GM23338 (cell line): ENCODE measurements around the gene MT1H. TPM values are rescaled to one million over a fixed set of nuclear protein-coding genes. Genes with fewer than 3 reads are reported as not detected.

Source experiments
- ATAC-seq: fragments of 200-7000 bp; cut with Tn5 transposase; 3 replicates; pipeline ENCODE4 v1.9.1; 2020
- DNase-seq: peaks from one replicate; pipeline ENCODE4 v3.0.0-alpha.2; 2015; ENCODE audit warnings: low spot score
- H2AFZ ChIP-seq: fragments of 200-600 bp; sonication (generic); 2 replicates; pipeline ENCODE4 v1.8.0; 2016; ENCODE audit warnings: antibody characterized with exemption, mild to moderate bottlenecking, moderate library complexity
- H3F3A ChIP-seq: fragments of 200-600 bp; sonication (generic); replicated peaks from 2 replicates; pipeline ENCODE4 v1.8.0; 2017; ENCODE audit warnings: antibody characterized with exemption, mixed run types, low read depth
- H3K27ac ChIP-seq: fragments of 200-600 bp; sonication (generic); 2 replicates; pipeline ENCODE4 v1.6.1; 2016; ENCODE audit warnings: low read depth
- H3K27me3 ChIP-seq: fragments of 200-600 bp; sonication (generic); 2 replicates; pipeline ENCODE4 v1.8.0; 2016; ENCODE audit warnings: mild to moderate bottlenecking, mixed run types, moderate library complexity; ENCODE audit not compliant: insufficient read depth
- H3K36me3 ChIP-seq: fragments of 200-600 bp; sonication (generic); 2 replicates; pipeline ENCODE4 v1.8.0; 2016; ENCODE audit warnings: mild to moderate bottlenecking; ENCODE audit not compliant: insufficient read depth
- H3K4me1 ChIP-seq: fragments of 200-600 bp; sonication (generic); 2 replicates; pipeline ENCODE4 v1.8.0; 2016; ENCODE audit warnings: mild to moderate bottlenecking, moderate library complexity; ENCODE audit not compliant: insufficient read depth
- H3K4me2 ChIP-seq: fragments of 200-600 bp; sonication (generic); 2 replicates; pipeline ENCODE4 v1.7.1; 2017; ENCODE audit warnings: mixed run types
- H3K4me3 ChIP-seq: fragments of 200-600 bp; sonication (generic); 2 replicates; pipeline ENCODE4 v1.6.1; 2016; ENCODE audit warnings: mixed run types
- H3K79me2 ChIP-seq: fragments of 200-600 bp; sonication (generic); replicated peaks from 2 replicates; pipeline ENCODE4 v1.8.0; 2017; ENCODE audit warnings: mild to moderate bottlenecking; ENCODE audit not compliant: insufficient read depth
- H3K9me2 ChIP-seq: fragments of 200-600 bp; sonication (generic); 2 replicates; pipeline ENCODE4 v1.8.0; 2017; ENCODE audit not compliant: insufficient read depth
- H4K20me1 ChIP-seq: fragments of 200-600 bp; sonication (generic); replicated peaks from 2 replicates; pipeline ENCODE4 v1.8.0; 2017; ENCODE audit warnings: mild to moderate bottlenecking; ENCODE audit not compliant: insufficient read depth
- H3K27ac Mint-ChIP-seq: 2 replicates; pipeline ENCODE4 v1.8.0; 2020; ENCODE audit warnings: inconsistent platforms, mild to moderate bottlenecking, moderate library complexity, mixed read lengths
- H3K27me3 Mint-ChIP-seq: 3 replicates; pipeline ENCODE4 v1.8.0; 2022; ENCODE audit warnings: low read depth, mild to moderate bottlenecking, moderate library complexity, mixed read lengths, inconsistent platforms; ENCODE audit not compliant: insufficient read depth, poor library complexity
- H3K36me3 Mint-ChIP-seq: 3 replicates; pipeline ENCODE4 v1.8.0; 2021; ENCODE audit warnings: low read depth, mild to moderate bottlenecking, inconsistent platforms, moderate library complexity, mixed read lengths
- H3K4me1 Mint-ChIP-seq: 3 replicates; pipeline ENCODE4 v1.8.0; 2020; ENCODE audit warnings: mild to moderate bottlenecking, inconsistent platforms, mixed read lengths
- H3K4me3 Mint-ChIP-seq: 3 replicates; pipeline ENCODE4 v1.8.0; 2021; ENCODE audit warnings: moderate library complexity, mild to moderate bottlenecking, inconsistent platforms, mixed read lengths
- H3K9me3 Mint-ChIP-seq: 3 replicates; pipeline ENCODE4 v1.8.0; 2020; ENCODE audit warnings: moderate library complexity, mild to moderate bottlenecking, inconsistent platforms, mixed read lengths
- CTCF ChIP-seq, 2 experiments: fragments of 200-600 bp in 1 of 2; sonication (generic) in 1 of 2; conservative IDR thresholded peaks; 2 replicates each; pipeline versions ENCODE4 v1.5.1 to v1.6.1; 2016 to 2017; ENCODE audit warnings: antibody characterized with exemption in 2 of 2, low read depth in 2 of 2, mild to moderate bottlenecking in 2 of 2, moderate library complexity in 1 of 2
- ETS1 ChIP-seq: IDR thresholded peaks from 2 replicates; pipeline ENCODE4 v1.6.1; 2016; ENCODE audit warnings: antibody characterized with exemption
- EZH2 ChIP-seq: fragments of 200-600 bp; sonication (generic); IDR thresholded peaks from one replicate; pipeline ENCODE4 v1.8.0; 2017; ENCODE audit warnings: antibody characterized with exemption, mild to moderate bottlenecking, low read depth; ENCODE audit not compliant: unreplicated experiment
- EZH2phosphoT487 ChIP-seq: fragments of 200-600 bp; sonication (generic); IDR thresholded peaks from one replicate; pipeline ENCODE4 v1.8.1; 2018; ENCODE audit warnings: antibody characterized with exemption; ENCODE audit not compliant: unreplicated experiment
- POLR2AphosphoS5 ChIP-seq: IDR thresholded peaks from 2 replicates; pipeline ENCODE4 v1.6.1; 2016; ENCODE audit warnings: antibody characterized with exemption, low read depth
- REST ChIP-seq: IDR thresholded peaks from one replicate; pipeline ENCODE4 v1.6.1; 2018; ENCODE audit warnings: antibody characterized with exemption; ENCODE audit not compliant: unreplicated experiment
- STAT1 ChIP-seq: IDR thresholded peaks from one replicate; pipeline ENCODE4 v1.6.1; 2016; ENCODE audit warnings: antibody characterized with exemption; ENCODE audit not compliant: unreplicated experiment
- ZNF114 ChIP-seq: fragments of 250-450 bp; sonication (Bioruptor Pico); IDR thresholded peaks from 2 replicates; pipeline ENCODE4 v1.5.0; 2020; ENCODE audit warnings: mild to moderate bottlenecking, moderate library complexity
- ZNF331 ChIP-seq: fragments of 250-450 bp; sonication (Bioruptor Pico); IDR thresholded peaks from 2 replicates; pipeline ENCODE4 v1.5.0; 2020; ENCODE audit warnings: low read depth, mild to moderate bottlenecking, moderate library complexity
- polyA plus RNA-seq: library from polyadenylated mRNA; unstranded; fragments of >200 nt; fragmentation: Nextera tagmentation; extraction: Ambion mirVana; gene quantifications from 2 replicates; pipeline ENCODE4 v1.2.1, GENCODE V29; 2016
- total RNA-seq: library from RNA; depleted of rRNA; stranded (reverse); fragments of >200 nt; shearing (Covaris generic); gene quantifications from 2 replicates; pipeline ENCODE4 v1.2.3, GENCODE V29; 2014

The MT1H gene
- total and polyA plus RNA-seq, 2 experiments from 2014 or later, result 52.3 to 425 TPM

GRCh38 chr16:56681939-56682702, 12.5 kb downstream of the MT1H start, which contains the start of gene MT1X:
Gene MT1X (plus strand): TSS chr16:56682470. CDS start chr16:56682541, 71 bp downstream.
- Histone ChIP-seq H3K36me3 (no peaks in the 10 kb centered on the region), H3K4me2 (peak within 1 kb of the TSS; percentile 96), H3F3A (peaks cover 7% of the 10 kb centered on the region; the same call in 1 of the 2 replicates), H3K27ac (no peak within 1 kb of the TSS), H3K27me3 (peaks cover 24% of the 10 kb centered on the region), H4K20me1 (no peaks in the 10 kb centered on the region), H3K4me3 (peak within 1 kb of the TSS; percentile 86), H2AFZ (peak within 1 kb of the TSS; percentile 95), H3K4me1 (peaks cover 28% of the 10 kb centered on the region), H3K79me2 (peaks cover 14% of the 10 kb centered on the region), H3K9me2 (no peaks in the 10 kb centered on the region)
- H3K27me3 Mint-ChIP-seq, result peaks cover 24% of the 10 kb centered on the region
- TF ChIP-seq REST (no peak), ETS1 (peak; percentile 45; the same call in 1 of the 2 replicates), POLR2AphosphoS5 (peak; percentile 97)
- H3K36me3 Mint-ChIP-seq, result peaks cover 40% of the 10 kb centered on the region
- peak within 1 kb of the TSS; percentile 89; the same call in 1 of the 2 replicates for H3K27ac Mint-ChIP-seq
- peak; percentile 92 for ATAC-seq
- DNase-seq, result peak; percentile 89
- peak within 1 kb of the TSS; percentile 93 for H3K4me3 Mint-ChIP-seq
- H3K9me3 Mint-ChIP-seq, result peaks cover 11% of the 10 kb centered on the region; the same call in 2 of the 3 replicates
- H3K4me1 Mint-ChIP-seq, result peaks cover 27% of the 10 kb centered on the region

GRCh38 chr16:56682703-56683397, 13.2 kb downstream of the MT1H start:
- Histone ChIP-seq H3K36me3 (no peaks in the 10 kb centered on the region), H3K4me3 (peak overlapping the region; percentile 86), H3K27ac (no peak overlapping the region), H3F3A (peaks cover 7% of the 10 kb centered on the region; the same call in 1 of the 2 replicates), H3K27me3 (peaks cover 24% of the 10 kb centered on the region), H2AFZ (peak overlapping the region; percentile 95), H3K4me2 (peak overlapping the region; percentile 96), H3K4me1 (peaks cover 27% of the 10 kb centered on the region), H3K79me2 (peaks cover 14% of the 10 kb centered on the region), H3K9me2 (no peaks in the 10 kb centered on the region), H4K20me1 (no peaks in the 10 kb centered on the region)
- ATAC-seq (peak; percentile 27), DNase-seq (peak; percentile 37)
- Mint-ChIP-seq H3K9me3 (peaks cover 11% of the 10 kb centered on the region; the same call in 2 of the 3 replicates), H3K4me3 (peak overlapping the region; percentile 93), H3K36me3 (peaks cover 40% of the 10 kb centered on the region), H3K4me1 (peaks cover 24% of the 10 kb centered on the region), H3K27me3 (peaks cover 24% of the 10 kb centered on the region), H3K27ac (peak overlapping the region; percentile 43; the same call in 1 of the 2 replicates)
- TF ChIP-seq CTCF (conservative IDR thresholded peaks at IDR 0.05; ENCODE audit: low read depth in 2 of 2), result no peak
- TF ChIP-seq REST, result no peak
- no peak for TF ChIP-seq ZNF331 (CRISPR knock-in tag)
- no peak for TF ChIP-seq EZH2
- TF ChIP-seq EZH2phosphoT487, result no peak
- no peak for TF ChIP-seq ZNF114 (CRISPR knock-in tag)
- TF ChIP-seq STAT1, result no peak
